ENCODE measurements around the gene HS6ST3. TPM values are rescaled to one million over a fixed set of nuclear protein-coding genes. Genes with fewer than 3 reads are reported as not detected.
"Not testable (repeated sequence)": the region's sequence is repeated elsewhere in the genome, so short reads cannot be mapped to it uniquely, and the experiment has no call there.

HS6ST3 gene
- total RNA-seq, 1 experiment from 2014 or later = 0.11 TPM

GRCh38 chr13:96772426-96772825 is 682.5 kb downstream of the HS6ST3 start:
- Histone ChIP-seq H3K4me1 (ENCODE audit: insufficient read depth, low read length) (no peaks in the 10 kb centered on the region), H3K27ac (ENCODE audit: low read length) (no peak overlapping the region), H4K20me1 (ENCODE audit: low read length) (no peaks in the 10 kb centered on the region), H2AFZ (ENCODE audit: low read length) (no peak overlapping the region), H3K9me3 (ENCODE audit: low read length) (no peaks in the 10 kb centered on the region), H3K27me3 (ENCODE audit: low read length) (no peaks in the 10 kb centered on the region), H3K36me3 (ENCODE audit: low read depth, low read length) (no peaks in the 10 kb centered on the region), H3K4me2 (ENCODE audit: low read length) (no peak overlapping the region), H3K9ac (ENCODE audit: low read length) (no peak overlapping the region), H3F3A (ENCODE audit: low read length, unreplicated experiment) (no peaks in the 10 kb centered on the region), H3K79me2 (ENCODE audit: low read length) (no peaks in the 10 kb centered on the region), H3K4me3 (ENCODE audit: low read length) (no peak overlapping the region), H3K9me2 (replicated peaks; ENCODE audit: low read length) (no peaks in the 10 kb centered on the region)
- POLR2A ChIA-PET (ENCODE audit: unreplicated experiment) = no interaction called here
- no TSS peak for BruUV-seq (replicated peaks)
- ATAC-seq (no peak), DNase-seq (peak; percentile 3)
- intact Hi-C loops (cut with micrococcal nuclease) = no loop called here
- CTCF ChIA-PET = no interaction called here
- no peak for TF ChIP-seq EZH2 (IDR thresholded peaks at IDR 0.05; ENCODE audit: low read length, unreplicated experiment)

- H3K4me1 ChIP-seq (ENCODE audit: insufficient read depth, low read length); H3F3A ChIP-seq (ENCODE audit: low read length, unreplicated experiment); H3K4me3 ChIP-seq (ENCODE audit: low read length); H3K27me3 ChIP-seq (ENCODE audit: low read length); H3K79me2 ChIP-seq (ENCODE audit: low read length); H3K9ac ChIP-seq (ENCODE audit: low read length); ATAC-seq; H3K27ac ChIP-seq (ENCODE audit: low read length); CTCF ChIA-PET; H2AFZ ChIP-seq (ENCODE audit: low read length); POLR2A ChIA-PET (ENCODE audit: unreplicated experiment); BruUV-seq (replicated peaks); H3K9me2 ChIP-seq (replicated peaks; ENCODE audit: low read length); H3K36me3 ChIP-seq (ENCODE audit: low read depth, low read length); H3K9me3 ChIP-seq (ENCODE audit: low read length); intact Hi-C loops (cut with micrococcal nuclease); H4K20me1 ChIP-seq (ENCODE audit: low read length); H3K4me2 ChIP-seq (ENCODE audit: low read length); DNase-seq: not testable (repeated sequence)
These were observed 688.4 kb downstream of the HS6ST3 start for GRCh38 chr13:96778302-96778701.

DNA sequence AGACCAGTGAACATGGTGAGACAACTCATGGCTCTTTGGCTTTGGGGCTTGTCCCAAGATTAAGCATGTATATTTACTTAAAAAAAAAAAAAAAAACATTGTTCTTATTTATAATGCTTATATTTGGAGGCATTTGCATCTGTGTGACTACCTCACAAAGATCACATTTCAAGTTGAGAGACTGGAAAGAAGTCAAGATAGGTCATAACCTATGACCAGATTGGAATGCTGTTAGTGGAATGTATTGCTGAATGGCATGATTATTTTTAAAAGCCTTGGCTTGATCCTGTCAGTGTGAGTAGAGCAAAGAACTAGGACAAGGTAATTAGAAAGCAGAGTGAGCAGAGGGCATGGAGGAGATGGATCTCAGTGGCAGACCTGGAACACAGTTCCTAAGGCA is 689.8 kb downstream of the HS6ST3 start:
- H3K79me2 ChIP-seq (ENCODE audit: low read length) = no peaks in the 10 kb centered on the region
- H3K27ac ChIP-seq (ENCODE audit: low read length) = no peak overlapping the region
- no peaks in the 10 kb centered on the region for H3K4me1 ChIP-seq (ENCODE audit: insufficient read depth, low read length)
- no peaks in the 10 kb centered on the region for H3K27me3 ChIP-seq (ENCODE audit: low read length)
- BruUV-seq (replicated peaks) = no TSS peak
- no peak overlapping the region for H3K4me3 ChIP-seq (ENCODE audit: low read length)
- H4K20me1 ChIP-seq (ENCODE audit: low read length) = no peaks in the 10 kb centered on the region
- H2AFZ ChIP-seq (ENCODE audit: low read length) = no peak overlapping the region
- ATAC-seq = peak; percentile 21
- intact Hi-C loops (cut with micrococcal nuclease) = loop anchor here (2.0 to 10.0 kb wide), 2 partner anchors 109 to 235 kb away; no protein-coding TSS in a partner anchor
- TF ChIP-seq EZH2phosphoT487 (IDR thresholded peaks at IDR 0.05; ENCODE audit: borderline replicate concordance, low read length) (no peak), EZH2 (IDR thresholded peaks at IDR 0.05; ENCODE audit: low read length, unreplicated experiment) (no peak)
- TF ChIP-seq, protein P1, sequence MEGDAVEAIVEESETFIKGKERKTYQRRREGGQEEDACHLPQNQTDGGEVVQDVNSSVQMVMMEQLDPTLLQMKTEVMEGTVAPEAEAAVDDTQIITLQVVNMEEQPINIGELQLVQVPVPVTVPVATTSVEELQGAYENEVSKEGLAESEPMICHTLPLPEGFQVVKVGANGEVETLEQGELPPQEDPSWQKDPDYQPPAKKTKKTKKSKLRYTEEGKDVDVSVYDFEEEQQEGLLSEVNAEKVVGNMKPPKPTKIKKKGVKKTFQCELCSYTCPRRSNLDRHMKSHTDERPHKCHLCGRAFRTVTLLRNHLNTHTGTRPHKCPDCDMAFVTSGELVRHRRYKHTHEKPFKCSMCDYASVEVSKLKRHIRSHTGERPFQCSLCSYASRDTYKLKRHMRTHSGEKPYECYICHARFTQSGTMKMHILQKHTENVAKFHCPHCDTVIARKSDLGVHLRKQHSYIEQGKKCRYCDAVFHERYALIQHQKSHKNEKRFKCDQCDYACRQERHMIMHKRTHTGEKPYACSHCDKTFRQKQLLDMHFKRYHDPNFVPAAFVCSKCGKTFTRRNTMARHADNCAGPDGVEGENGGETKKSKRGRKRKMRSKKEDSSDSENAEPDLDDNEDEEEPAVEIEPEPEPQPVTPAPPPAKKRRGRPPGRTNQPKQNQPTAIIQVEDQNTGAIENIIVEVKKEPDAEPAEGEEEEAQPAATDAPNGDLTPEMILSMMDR (conservative IDR thresholded peaks at IDR 0.05; ENCODE audit: low read depth, low read length) = no peak
- no peak overlapping the region for H3K4me2 ChIP-seq (ENCODE audit: low read length)
- POLR2A ChIA-PET (ENCODE audit: unreplicated experiment) = no interaction called here
- H3K9me2 ChIP-seq (replicated peaks; ENCODE audit: low read length) = no peaks in the 10 kb centered on the region
- H3K9me3 ChIP-seq (ENCODE audit: low read length) = no peaks in the 10 kb centered on the region
- H3K9ac ChIP-seq (ENCODE audit: low read length) = no peak overlapping the region
- no peaks in the 10 kb centered on the region for H3K36me3 ChIP-seq (ENCODE audit: low read depth, low read length)
- CTCF ChIA-PET = no interaction called here
- H3F3A ChIP-seq (ENCODE audit: low read length, unreplicated experiment) = no peaks in the 10 kb centered on the region
- DNase-seq = no peak

- Histone ChIP-seq H3K4me1 (ENCODE audit: insufficient read depth, low read length) (no peaks in the 10 kb centered on the region), H3K4me3 (ENCODE audit: low read length) (no peak overlapping the region), H3K36me3 (ENCODE audit: low read depth, low read length) (no peaks in the 10 kb centered on the region), H2AFZ (ENCODE audit: low read length) (no peak overlapping the region), H3K4me2 (ENCODE audit: low read length) (no peak overlapping the region), H3K27ac (ENCODE audit: low read length) (no peak overlapping the region), H3K9ac (ENCODE audit: low read length) (no peak overlapping the region), H3F3A (ENCODE audit: low read length, unreplicated experiment) (no peaks in the 10 kb centered on the region), H4K20me1 (ENCODE audit: low read length) (no peaks in the 10 kb centered on the region), H3K27me3 (ENCODE audit: low read length) (no peaks in the 10 kb centered on the region), H3K79me2 (ENCODE audit: low read length) (no peaks in the 10 kb centered on the region), H3K9me2 (replicated peaks; ENCODE audit: low read length) (no peaks in the 10 kb centered on the region), H3K9me3 (ENCODE audit: low read length) (no peaks in the 10 kb centered on the region)
- ChIA-PET CTCF (no interaction called here), POLR2A (ENCODE audit: unreplicated experiment) (no interaction called here)
- no TSS peak for BruUV-seq (replicated peaks)
- ATAC-seq = no peak
- intact Hi-C loops (cut with micrococcal nuclease) = loop anchor here (2.0 to 10.0 kb wide), 2 partner anchors 109 to 235 kb away; no protein-coding TSS in a partner anchor
- TF ChIP-seq, protein P1 (conservative IDR thresholded peaks at IDR 0.05; ENCODE audit: low read depth, low read length) = no peak
- TF ChIP-seq EZH2 (IDR thresholded peaks at IDR 0.05; ENCODE audit: low read length, unreplicated experiment) (no peak), EZH2phosphoT487 (IDR thresholded peaks at IDR 0.05; ENCODE audit: borderline replicate concordance, low read length) (no peak)
- peak; percentile 25 for DNase-seq
These were observed 690.2 kb downstream of the HS6ST3 start for GRCh38 chr13:96780105-96780504.

All from PC-3 (cell line).